ENCODE measurements around the gene BAHCC1. TPM values are rescaled to one million over a fixed set of nuclear protein-coding genes. Genes with fewer than 3 reads are reported as not detected.

Gene BAHCC1
- 6.3 and 7.3 TPM in 2 replicates for total RNA-seq

GRCh38 chr17:81394921-81395599, at the start of gene BAHCC1:
Gene BAHCC1 (plus strand): TSS chr17:81395457. CDS start chr17:81399740, 4,283 bp downstream.

DNA sequence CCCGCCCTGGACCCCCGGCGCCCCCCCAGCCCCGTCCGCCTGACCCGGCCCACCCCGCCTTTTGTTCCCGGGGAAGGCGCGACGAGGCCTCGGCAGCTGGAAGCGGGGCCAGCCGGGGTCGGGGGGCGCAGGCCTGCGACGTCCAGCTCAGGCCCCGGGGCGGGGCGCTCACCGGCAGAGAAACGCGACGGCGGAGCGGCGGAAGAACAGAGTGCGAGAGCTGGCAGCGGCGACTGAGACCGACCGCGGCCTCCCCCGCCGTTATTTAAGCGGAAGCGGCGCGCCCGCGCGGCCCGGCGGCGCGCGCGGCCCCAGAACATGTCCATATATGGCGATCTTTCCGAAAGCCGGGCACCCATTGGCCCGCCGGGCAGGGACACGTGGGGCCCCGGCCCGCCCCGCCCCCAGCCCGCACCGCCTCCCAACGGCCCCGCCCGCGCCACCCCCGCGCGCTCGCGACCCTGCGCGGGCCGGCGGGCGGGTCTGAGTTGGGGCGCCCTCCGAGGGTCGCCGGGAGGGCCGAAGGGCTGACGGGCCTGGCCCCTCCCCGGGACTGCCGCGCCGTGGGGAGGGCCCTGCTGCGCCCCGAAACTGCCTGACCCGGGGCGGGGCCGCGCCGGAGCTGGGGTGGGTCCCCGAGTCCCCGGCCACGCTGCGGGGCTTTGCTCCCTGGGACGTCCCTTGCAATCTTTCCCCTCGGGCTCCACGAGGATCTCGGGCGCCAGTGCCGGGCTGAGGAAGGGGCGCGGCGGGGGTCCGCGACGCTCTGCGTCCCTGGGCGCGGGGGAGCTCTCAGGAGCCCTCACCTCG, 117.5 kb downstream of the BAHCC1 start, which contains the start of gene ACTG1:
Gene ACTG1 (minus strand): TSS at position 238 of the 810 bp plus-strand sequence. CDS start 445 bp downstream, outside the sequence.

Other genes starting within 250 kb of the BAHCC1 start
- not detected in 2 replicates for gene PVALEF, start 229.9 kb upstream of the BAHCC1 start, total RNA-seq
- gene AATK, start 229.2 kb upstream of the BAHCC1 start, total RNA-seq, result not detected in 2 replicates
- 16.5 and 19.0 TPM in 2 replicates for gene CEP131, start 172.5 kb upstream of the BAHCC1 start, total RNA-seq
- gene TEPSIN, start 156.4 kb upstream of the BAHCC1 start, total RNA-seq, result 13.6 and 17.3 TPM in 2 replicates
- gene NDUFAF8, start 156.1 kb upstream of the BAHCC1 start, total RNA-seq, result 42.7 and 60.8 TPM in 2 replicates
- gene SLC38A10, start 100.2 kb upstream of the BAHCC1 start, total RNA-seq, result 88.4 and 101 TPM in 2 replicates
- 8,175 and 10,672 TPM in 2 replicates for gene ACTG1, start 117.3 kb downstream of the BAHCC1 start, total RNA-seq
- 0.35 TPM in 1 of 2 replicates, not detected in the other for gene FSCN2, start 132.9 kb downstream of the BAHCC1 start, total RNA-seq
- gene FAAP100, start 156.9 kb downstream of the BAHCC1 start, total RNA-seq, result 29.1 and 29.4 TPM in 2 replicates
- gene NPLOC4, start 241.7 kb downstream of the BAHCC1 start, total RNA-seq, result 63.8 and 70.1 TPM in 2 replicates
- 1.9 and 2.0 TPM in 2 replicates for gene TSPAN10, start 241.7 kb downstream of the BAHCC1 start, total RNA-seq

All from myometrial cell (primary cell).